ENCODE results near the gene BCAS3.

DNA sequence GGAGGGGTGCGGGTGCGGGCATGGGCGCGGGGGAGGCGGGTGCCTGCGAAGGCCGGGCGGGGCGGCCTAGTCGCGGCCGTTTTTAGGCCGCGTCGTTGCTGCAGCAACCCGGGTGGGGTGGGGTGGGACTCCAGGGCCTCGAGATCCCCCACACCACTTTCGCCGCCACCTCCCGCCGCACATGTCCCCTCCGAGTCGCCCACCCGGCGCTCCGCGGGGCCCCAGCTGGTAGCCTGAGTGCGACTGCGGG, 733.3 kb downstream of the BCAS3 start:
- no peak for TF ChIP-seq CTCF (IDR thresholded peaks at IDR 0.05; ENCODE audit: low read depth, low read length)
- TF ChIP-seq EZH2phosphoT487 (IDR thresholded peaks at IDR 0.05; ENCODE audit: low read depth), result no peak

Measured in OCI-LY3 (cell line).